Heart left ventricle (tissue), 13 donors: Measurements from ENCODE around the gene EEF1AKMT3.

Source experiments
- CTCF ChIP-seq, 12 donors: fragments of 200-600 bp; sonication (generic) in 4 of 12; IDR thresholded peaks; one replicate each; pipeline versions ENCODE4 v1.5.0 to v1.8.0; 2018 to 2022; ENCODE audit warnings: antibody characterized with exemption in 12 of 12, mild to moderate bottlenecking in 5 of 12
- POLR2A ChIP-seq, 2 donors: fragments of 450-650 bp; IDR thresholded peaks; one replicate each; pipeline ENCODE4 v1.6.1; 2017; ENCODE audit warnings: antibody characterized with exemption in 2 of 2, mild to moderate bottlenecking in 2 of 2, moderate library complexity in 2 of 2
- donor health status: ischemic (EF 13 %, LVEDD 7.1; RV severe dilation, severe dysfunction).
- donor health status: DM: no; HTN: yes; CAD: no.
- donor health status: DM: no; HTN: no; CAD: no.
- donor health status: ischemic (EF 25% LVEDD 6.9; RV normal size, moderate dysfunction).
- donor health status: ischemic (EF 25% LVEDD 5.7; RV mildly dilated, moderate dysfunction).
- donor health status: ischemic (EF 35%, LVEDD 5.7; RV mildly dilated, moderate dysfunction).
- donor health status: nonischemic (EF 11% LVEDD 7.7; RV severe dilation, severe dysfunction).
- donor health status: DM: yes; HTN: yes; CAD: no.
- donor health status: PGD.
- donor health status: ischemic (EF 29% LVEDD 5.4; RV normal size, mild dysfunction).
- donor health status: nonischemic (EF 23%, LVEDD 6.1; RV moderate dilation, normal function).

DNA sequence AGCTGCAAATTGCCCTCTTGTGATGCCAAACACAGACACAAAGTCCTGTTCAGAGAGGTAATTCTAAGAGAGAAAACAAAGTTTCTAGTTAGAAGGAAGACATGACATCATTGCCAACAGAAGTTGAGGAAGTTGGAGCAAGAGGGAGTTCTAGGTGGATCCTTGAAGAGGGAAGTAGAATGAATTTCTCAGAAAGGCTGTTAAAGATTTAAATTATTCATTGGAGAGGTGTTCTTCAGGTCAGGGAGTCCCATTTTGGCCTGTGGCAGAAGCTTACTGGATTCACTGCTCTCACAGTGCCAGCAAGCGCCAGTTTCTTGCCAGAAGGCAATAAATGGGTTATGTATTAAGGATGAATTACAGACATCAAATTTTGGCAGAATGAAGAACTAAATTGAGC, 25.5 kb downstream of the EEF1AKMT3 start:
- TF ChIP-seq CTCF (IDR thresholded peaks at IDR 0.05) (no peak), POLR2A (IDR thresholded peaks at IDR 0.05) (no peak)
